NB4 (cell line): Measurements from ENCODE around the gene FOXP1.

Experiments used
- DNase-seq: peaks from one replicate; pipeline ENCODE4 v3.0.0; 2010; ENCODE audit warnings: low read depth
- H3K4me3 ChIP-seq: one replicate; pipeline ENCODE4 v1.5.1; 2011; ENCODE audit warnings: mild to moderate bottlenecking, low read depth, low read length, moderate library complexity
- CTCF ChIP-seq: IDR thresholded peaks from one replicate; pipeline ENCODE4 v1.5.1; 2012; ENCODE audit warnings: low read depth, low read length
- MYC ChIP-seq: IDR thresholded peaks from 2 replicates; pipeline ENCODE4 v1.6.1; 2011; ENCODE audit warnings: low read depth, low read length
- POLR2A ChIP-seq: IDR thresholded peaks from 2 replicates; pipeline ENCODE4 v1.6.1; 2011; ENCODE audit warnings: mild to moderate bottlenecking; ENCODE audit not compliant: insufficient read length; ENCODE audit errors: extremely low read depth
- TF ChIP-seq, protein P1 (sequence below): IDR thresholded peaks from 2 replicates; pipeline ENCODE4 v1.6.1; 2011; ENCODE audit warnings: low read depth, low read length

The FOXP1 gene

DNA sequence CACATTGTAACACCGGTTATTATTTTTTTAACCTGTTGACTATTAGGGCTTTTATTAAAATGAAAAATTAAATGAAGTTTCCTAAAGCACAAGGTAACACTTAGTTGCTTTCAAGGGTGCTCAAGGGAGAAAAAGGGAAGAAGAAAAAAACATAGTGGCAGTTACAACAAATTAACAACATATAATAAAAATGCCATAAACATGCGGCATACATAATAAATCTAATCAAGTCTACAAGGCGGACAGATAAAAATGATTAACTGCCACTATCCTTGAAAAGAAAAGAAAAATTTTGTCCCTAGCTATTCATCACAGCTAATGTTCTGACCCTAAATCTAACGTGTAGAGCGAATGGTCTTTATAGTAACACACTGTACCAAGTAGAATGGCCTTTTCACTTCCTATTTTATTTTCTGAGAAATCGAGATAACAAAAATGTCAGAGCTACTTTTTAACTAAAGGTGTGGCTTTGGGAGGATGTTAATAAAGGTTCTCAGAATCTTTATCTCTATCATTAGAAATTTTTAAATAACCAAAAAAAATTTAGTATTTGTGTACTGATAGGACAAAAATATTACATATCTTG, 194.9 kb downstream of the FOXP1 start:
- DNase-seq = no peak
- TF ChIP-seq, protein P1, sequence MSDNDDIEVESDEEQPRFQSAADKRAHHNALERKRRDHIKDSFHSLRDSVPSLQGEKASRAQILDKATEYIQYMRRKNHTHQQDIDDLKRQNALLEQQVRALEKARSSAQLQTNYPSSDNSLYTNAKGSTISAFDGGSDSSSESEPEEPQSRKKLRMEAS = no peak
- TF ChIP-seq POLR2A = no peak
- TF ChIP-seq MYC = no peak
- TF ChIP-seq CTCF = no peak
- H3K4me3 ChIP-seq = no peak overlapping the region

- no peak for DNase-seq
- no peak overlapping the region for H3K4me3 ChIP-seq
- no peak for TF ChIP-seq CTCF
- no peak for TF ChIP-seq POLR2A
- TF ChIP-seq, protein P1 = no peak
- no peak for TF ChIP-seq MYC
Measured at GRCh38 chr3:71387586-71387985, 195.9 kb downstream of the FOXP1 start.

DNA sequence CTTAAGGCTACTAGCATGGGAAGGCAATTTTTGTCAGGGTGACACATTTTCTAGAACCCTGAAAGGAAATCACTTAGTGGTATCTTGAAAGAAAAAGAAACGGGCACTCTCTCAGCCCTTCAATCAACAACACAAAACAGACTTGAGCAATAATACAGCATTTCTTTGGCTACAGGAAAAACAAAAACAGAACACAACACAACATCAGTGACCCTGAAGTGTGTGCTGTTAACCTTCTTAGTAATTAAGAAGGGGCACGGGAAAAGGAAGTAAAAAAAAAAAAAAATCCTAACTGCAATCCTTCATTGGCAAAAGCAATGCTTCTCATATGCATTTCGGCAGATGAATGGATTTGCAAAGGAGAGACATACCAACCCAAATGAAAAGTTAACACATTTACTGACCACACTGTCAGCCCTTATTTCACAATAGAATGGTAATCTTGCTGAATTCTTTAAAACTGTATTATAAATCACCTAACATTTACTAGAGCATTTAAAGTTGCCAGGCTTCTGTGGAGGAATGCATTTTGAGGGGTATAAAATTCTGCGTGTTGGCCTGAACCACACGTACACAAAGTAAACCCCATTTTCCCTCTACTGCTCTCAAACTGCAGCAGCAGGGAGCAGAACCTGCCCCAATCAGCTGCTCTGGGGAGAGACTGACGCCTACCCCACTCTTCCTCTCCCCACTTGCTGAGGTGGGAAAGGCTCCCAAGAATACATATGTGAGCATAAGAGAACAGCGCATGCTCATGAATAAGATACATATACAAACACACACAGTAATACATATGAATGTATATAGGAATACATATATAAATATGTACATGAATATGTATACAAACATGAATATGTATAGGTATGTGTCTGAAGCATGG, 198.5 kb downstream of the FOXP1 start:
- peak; percentile 15 for DNase-seq
- TF ChIP-seq, protein P1 = no peak
- TF ChIP-seq MYC (no peak), POLR2A (no peak), CTCF (no peak)
- H3K4me3 ChIP-seq = no peak overlapping the region

- no peak overlapping the region for H3K4me3 ChIP-seq
- DNase-seq = no peak
- no peak for TF ChIP-seq MYC
- no peak for TF ChIP-seq CTCF
- TF ChIP-seq, protein P1 = no peak
- TF ChIP-seq POLR2A = no peak
Measured at GRCh38 chr3:71384388-71384787, 199.1 kb downstream of the FOXP1 start.

DNA sequence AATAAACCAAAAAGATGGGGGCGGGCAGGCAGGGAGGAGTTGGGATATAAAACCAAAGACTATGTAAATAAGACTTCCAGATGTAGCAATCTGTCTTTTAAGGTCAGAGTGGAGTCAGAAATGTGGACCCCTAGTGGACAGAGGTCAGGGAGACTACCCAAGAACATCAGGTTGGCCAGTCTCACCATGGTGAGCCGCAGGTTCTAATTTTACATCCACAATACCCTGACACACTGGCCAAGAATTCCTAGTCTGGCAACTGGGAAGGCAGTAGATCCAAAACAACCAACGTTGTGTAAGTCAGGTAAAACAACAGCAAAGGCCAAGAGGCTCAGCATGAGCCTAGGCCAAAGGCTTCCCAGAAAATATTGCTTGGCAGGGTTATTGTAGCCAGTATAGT, 203.4 kb downstream of the FOXP1 start:
- no peak overlapping the region for H3K4me3 ChIP-seq
- TF ChIP-seq CTCF (peak; percentile 16), POLR2A (no peak)
- DNase-seq = peak; percentile 23
